B cell (primary cell): ENCODE results near the gene HOXA3. TPM values are rescaled to one million over a fixed set of nuclear protein-coding genes. Genes with fewer than 3 reads are reported as not detected.

Source experiments
- ATAC-seq: fragments of 200-7000 bp; cut with Tn5 transposase; one replicate; pipeline ENCODE4 v1.10.0; 2021; ENCODE audit warnings: low read depth, mild to moderate bottlenecking, moderate number of reproducible peaks, moderate library complexity
- CTCF ChIA-PET: fragments of 350-600 bp; sonication (Branson Sonifier 250); formaldehyde crosslinking; loops from one replicate; lab custom pipeline; 2021; ENCODE audit warnings: antibody characterized with exemption, inconsistent platforms; lab: Charles Lee
- POLR2A ChIA-PET: fragments of 350-600 bp; sonication (Branson Sonifier 250); formaldehyde crosslinking; loops from one replicate; lab custom pipeline; 2021; ENCODE audit warnings: antibody characterized with exemption; lab: Charles Lee
- DNase-seq: peaks from one replicate; pipeline ENCODE4 v3.0.0; 2013
- H2AFZ ChIP-seq: 2 replicates; pipeline ENCODE4 v1.6.1; 2012; ENCODE audit warnings: mild to moderate bottlenecking, low read depth, low read length; ENCODE audit not compliant: insufficient read depth, poor library complexity, severe bottlenecking
- H3K27ac ChIP-seq, 2 donors: 1 replicate in 1 of 2; 2 replicates in 1 of 2; pipeline ENCODE4 v1.5.1; 2012 to 2013; ENCODE audit warnings: low read length in 2 of 2, mild to moderate bottlenecking in 2 of 2, moderate library complexity in 1 of 2
- H3K27me3 ChIP-seq, 4 experiments: fragments of 200-600 bp in 1 of 4; sonication (generic) in 1 of 4; replicated peaks in 1 of 4; 1 replicate in 2 of 4; 2 replicates in 2 of 4; pipeline versions ENCODE4 v1.6.1 to v1.7.0; 2013 to 2016; ENCODE audit warnings: low read length in 3 of 4, mild to moderate bottlenecking in 2 of 4, mixed read lengths in 1 of 4, moderate library complexity in 1 of 4; ENCODE audit not compliant: insufficient read depth in 4 of 4, control insufficient read depth in 3 of 4; ENCODE audit errors: control extremely low read depth in 1 of 4
- H3K36me3 ChIP-seq, 2 experiments: replicated peaks in 1 of 2; 1 replicate in 1 of 2; 2 replicates in 1 of 2; pipeline versions ENCODE4 v1.6.1 to v1.7.1; 2013; ENCODE audit warnings: low read length in 1 of 2; ENCODE audit not compliant: insufficient read depth in 2 of 2, control insufficient read depth in 1 of 2; ENCODE audit errors: control extremely low read depth in 1 of 2, extremely low read depth in 1 of 2
- H3K4me1 ChIP-seq, 2 donors: fragments of 200-600 bp in 1 of 2; sonication (generic) in 1 of 2; 1 replicate in 1 of 2; 2 replicates in 1 of 2; pipeline versions ENCODE4 v1.5.1 to v1.6.1; 2013 to 2017; ENCODE audit warnings: low read length in 2 of 2; ENCODE audit not compliant: control insufficient read depth in 2 of 2, insufficient read depth in 2 of 2
- H3K4me2 ChIP-seq: replicated peaks from 2 replicates; pipeline ENCODE3; 2012; ENCODE audit warnings: mild to moderate bottlenecking, low read depth, low read length; ENCODE audit not compliant: poor library complexity, severe bottlenecking
- H3K4me3 ChIP-seq, 5 experiments: fragments of 200-600 bp in 1 of 5; sonication (generic) in 1 of 5; 1 replicate in 3 of 5; 2 replicates in 2 of 5; pipeline versions ENCODE4 v1.5.1 to v1.7.0; 2011 to 2016; ENCODE audit warnings: low read length in 4 of 5, mild to moderate bottlenecking in 4 of 5, low read depth in 2 of 5, control low read depth in 1 of 5, moderate library complexity in 1 of 5; ENCODE audit not compliant: insufficient read depth in 1 of 5; ENCODE audit errors: control extremely low read depth in 1 of 5, extremely low read depth in 1 of 5
- H3K79me2 ChIP-seq: fragments of 200-600 bp; sonication (generic); one replicate; pipeline ENCODE4 v1.6.0; 2016; ENCODE audit warnings: low read length; ENCODE audit not compliant: control insufficient read depth, insufficient read depth
- H3K9ac ChIP-seq: fragments of 200-600 bp; sonication (generic); 2 replicates; pipeline ENCODE4 v1.6.1; 2017; ENCODE audit warnings: mild to moderate bottlenecking, low read length, moderate library complexity
- H3K9me3 ChIP-seq, 3 donors: one replicate each; pipeline versions ENCODE4 v1.6.1 to v1.7.1; 2013; ENCODE audit warnings: low read length in 2 of 3; ENCODE audit not compliant: control insufficient read depth in 2 of 3, insufficient read depth in 1 of 3; ENCODE audit errors: control extremely low read depth in 1 of 3
- H4K20me1 ChIP-seq: 2 replicates; pipeline ENCODE4 v1.6.0; 2012; ENCODE audit warnings: mild to moderate bottlenecking, low read length; ENCODE audit not compliant: insufficient read depth, control insufficient read depth, poor library complexity, severe bottlenecking
- H3K27ac Mint-ChIP-seq: one replicate; pipeline ENCODE4 v1.8.0; 2021; ENCODE audit warnings: mixed read lengths
- H3K27me3 Mint-ChIP-seq: one replicate; pipeline ENCODE4 v1.8.0; 2021; ENCODE audit warnings: mixed read lengths
- H3K4me1 Mint-ChIP-seq: one replicate; pipeline ENCODE4 v1.8.0; 2021; ENCODE audit warnings: mixed read lengths
- H3K4me3 Mint-ChIP-seq: one replicate; pipeline ENCODE4 v1.8.0; 2021; ENCODE audit warnings: mixed read lengths
- H3K9me3 Mint-ChIP-seq: one replicate; pipeline ENCODE4 v1.8.0; 2022; ENCODE audit warnings: mixed read lengths; ENCODE audit not compliant: insufficient read depth
- CTCF ChIP-seq: fragments of 200-600 bp; IDR thresholded peaks from one replicate; pipeline ENCODE4 v1.8.0; 2022; ENCODE audit warnings: antibody characterized with exemption, mild to moderate bottlenecking
- EZH2 ChIP-seq: IDR thresholded peaks from 2 replicates; pipeline ENCODE4 v1.6.1; 2012; ENCODE audit warnings: borderline replicate concordance, low read depth, mild to moderate bottlenecking, moderate library complexity, low read length; ENCODE audit not compliant: insufficient read depth, poor library complexity, severe bottlenecking
- WGBS: methylation state at CpG from one replicate; pipeline ENCODE4 v1.1.5; 2013; ENCODE audit warnings: missing lambda C conversion rate; ENCODE audit not compliant: insufficient coverage; 5-methylcytosine and 5-hydroxymethylcytosine counted together
- intact Hi-C: fragments of 100-400 bp; cut with micrococcal nuclease; formaldehyde crosslinking; loops from one replicate; pipeline ENCODE4 v1.10.0; 2022
- polyA plus RNA-seq: library from polyadenylated mRNA; depleted of rRNA; stranded (reverse); fragments of >200 nt; gene quantifications from 2 replicates; pipeline ENCODE4 v1.2.3, GENCODE V29; 2012
- total RNA-seq, 2 donors: library from RNA; stranded (reverse); fragments of 120-200 nt in 1 of 2; gene quantifications; 1 replicate in 1 of 2; 2 replicates in 1 of 2; pipeline versions ENCODE4 v1.2.3 to v1.2.4, GENCODE V29; 2013 to 2022

Gene HOXA3
- total and polyA plus RNA-seq, 2 donors (not counting 1 experiment from before 2014, with no cell fraction given), result 0.07 TPM; not detected in 1

GRCh38 chr7:27105301-27106031 is 46.9 kb downstream of the HOXA3 start:
- Histone ChIP-seq H3K36me3 (no peaks in the 10 kb centered on the region), H2AFZ (no peak overlapping the region), H3K4me3 (no peak overlapping the region), H3K9ac (no peak overlapping the region), H3K79me2 (no peaks in the 10 kb centered on the region), H3K27me3 (peaks cover 0 to 47% (median 39%) of the 10 kb centered on the region in 4 experiments), H3K4me1 (peaks cover 13 to 19% of the 10 kb centered on the region in 2 donors), H4K20me1 (no peaks in the 10 kb centered on the region), H3K27ac (no peak overlapping the region), H3K4me2 (no peak overlapping the region), H3K9me3 (peaks cover 0 to 34% (median 0%) of the 10 kb centered on the region in 3 donors)
- WGBS, result 92% methylated on average over 6 of the region's 13 CpGs
- Mint-ChIP-seq H3K9me3 (no peaks in the 10 kb centered on the region), H3K4me3 (no peak overlapping the region), H3K27me3 (peaks cover 51% of the 10 kb centered on the region), H3K4me1 (peaks cover 18% of the 10 kb centered on the region), H3K27ac (no peak overlapping the region)
- ChIA-PET CTCF (interaction anchor here (1.7 kb wide), 1 partner anchor 56 kb away, joined by 4 read pairs; no protein-coding TSS in a partner anchor), POLR2A (no interaction called here)
- TF ChIP-seq CTCF, result no peak
- no peak for TF ChIP-seq EZH2
- DNase-seq (no peak), ATAC-seq (no peak)
- intact Hi-C loops, result no loop called here
